HG02623 (cell line): Measurements from ENCODE around the gene CTU2.

Experiments
- ATAC-seq: cut with Tn5 transposase; IDR thresholded peaks from one replicate; pipeline ENCODE4 v1.9.1; 2021; ENCODE audit warnings: moderate library complexity; ENCODE audit not compliant: unreplicated experiment

The CTU2 gene

DNA sequence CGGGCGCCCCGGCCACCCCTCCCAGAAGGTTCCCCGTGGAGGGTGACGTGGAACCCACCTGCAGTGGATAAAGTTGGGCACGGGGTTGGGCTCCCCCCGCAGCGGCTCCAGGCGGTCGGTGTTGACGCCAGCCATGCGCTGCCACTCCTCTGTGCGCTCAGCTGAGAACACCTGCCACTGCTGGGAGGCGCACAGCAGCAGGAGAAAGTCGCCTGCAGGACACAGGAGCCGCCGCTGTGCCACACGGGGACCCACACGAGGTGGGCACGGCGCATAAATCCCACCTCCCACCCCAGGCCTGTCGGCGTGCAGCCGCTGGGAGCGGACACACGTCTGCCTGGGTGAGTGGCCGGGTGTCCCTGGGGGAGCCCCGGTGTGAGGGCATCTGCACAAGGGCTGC lies 20.7 kb downstream of the CTU2 start:
- no peak for ATAC-seq

DNA sequence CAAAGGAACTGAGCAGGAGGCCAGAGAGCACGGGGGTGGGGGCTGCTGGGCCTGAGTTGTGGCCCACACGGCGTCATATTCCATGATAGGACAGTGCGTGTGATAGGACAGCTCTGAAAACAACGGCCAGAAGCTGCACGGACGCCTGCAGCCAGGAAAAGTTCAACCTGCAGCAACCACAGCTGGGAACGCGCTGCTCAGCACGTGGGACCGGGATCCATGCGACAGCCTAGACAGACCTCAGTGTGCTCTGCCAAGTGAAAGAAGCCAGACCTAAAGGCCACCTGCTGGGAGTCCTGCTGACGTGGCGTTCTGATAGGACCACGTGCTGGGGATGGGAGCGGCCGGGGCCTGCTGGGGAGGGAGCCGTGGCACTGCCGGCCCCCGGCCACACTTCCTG lies 21.6 kb downstream of the CTU2 start:
- ATAC-seq: no peak

DNA sequence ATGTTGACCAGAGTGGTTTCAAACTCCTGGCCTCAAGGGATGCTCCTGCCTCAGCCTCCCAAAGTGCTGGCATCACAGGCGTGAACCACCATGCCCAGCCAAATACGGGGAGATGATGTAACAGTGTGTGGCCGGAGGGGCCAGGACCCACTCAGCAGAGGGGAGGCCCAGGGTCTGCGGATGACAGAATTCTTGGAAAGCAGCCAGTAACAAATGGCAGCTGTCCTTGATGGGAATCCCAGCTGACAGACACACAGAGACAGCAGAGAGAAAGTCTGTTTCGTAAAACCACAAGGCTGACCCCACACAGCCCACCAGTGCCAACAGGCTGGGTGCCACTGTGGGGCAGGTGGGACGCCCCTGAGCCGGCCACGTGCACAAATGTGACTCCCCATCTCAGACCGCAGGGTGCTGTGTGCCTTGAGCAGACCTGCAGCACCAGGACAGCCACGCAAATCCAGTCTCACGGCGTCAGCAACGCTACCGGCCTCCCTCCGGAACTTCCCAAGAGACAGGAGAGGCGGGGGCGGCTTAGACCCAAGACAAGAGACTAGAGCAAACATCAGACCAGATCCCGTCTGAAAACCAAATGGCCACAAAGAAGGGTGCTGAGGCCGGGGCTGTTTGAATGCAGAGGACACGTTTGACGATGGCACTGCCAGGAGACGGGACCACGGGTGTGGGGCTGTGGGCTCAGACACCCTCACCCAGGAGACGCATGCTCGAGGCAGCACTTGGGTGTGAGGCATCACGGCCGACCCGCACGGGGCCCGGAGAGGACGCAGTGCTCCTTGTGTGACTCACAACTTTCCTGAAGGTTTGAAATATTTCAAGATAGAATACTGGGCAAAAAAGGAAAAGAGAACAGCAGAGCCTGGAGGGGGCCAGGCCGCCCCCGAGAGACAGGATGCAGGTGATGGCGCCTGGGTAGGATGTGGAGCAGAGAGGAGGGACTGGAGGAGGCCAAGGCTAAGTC lies 24.6 kb downstream of the CTU2 start:
- no peak for ATAC-seq

DNA sequence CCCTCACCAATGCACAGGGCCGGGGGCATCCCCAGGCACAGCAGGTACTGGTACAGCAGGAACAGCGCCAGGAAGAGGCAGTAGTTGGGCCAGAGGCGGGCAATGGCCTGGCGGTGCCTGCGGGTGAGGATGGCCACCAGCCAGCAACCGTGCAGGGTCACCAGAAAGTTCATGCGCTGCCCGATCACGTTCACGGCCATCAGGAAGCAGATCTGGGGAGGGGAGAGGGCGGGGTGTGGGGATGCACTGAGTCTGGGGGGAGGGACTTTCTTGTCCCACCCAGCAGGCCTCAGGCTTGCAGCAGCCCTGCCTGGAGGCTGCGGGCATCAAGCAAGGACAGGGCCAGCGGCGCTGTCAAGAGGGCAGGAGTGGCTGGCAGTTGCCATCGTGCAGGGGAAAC lies 25.4 kb downstream of the CTU2 start:
- ATAC-seq: no peak

DNA sequence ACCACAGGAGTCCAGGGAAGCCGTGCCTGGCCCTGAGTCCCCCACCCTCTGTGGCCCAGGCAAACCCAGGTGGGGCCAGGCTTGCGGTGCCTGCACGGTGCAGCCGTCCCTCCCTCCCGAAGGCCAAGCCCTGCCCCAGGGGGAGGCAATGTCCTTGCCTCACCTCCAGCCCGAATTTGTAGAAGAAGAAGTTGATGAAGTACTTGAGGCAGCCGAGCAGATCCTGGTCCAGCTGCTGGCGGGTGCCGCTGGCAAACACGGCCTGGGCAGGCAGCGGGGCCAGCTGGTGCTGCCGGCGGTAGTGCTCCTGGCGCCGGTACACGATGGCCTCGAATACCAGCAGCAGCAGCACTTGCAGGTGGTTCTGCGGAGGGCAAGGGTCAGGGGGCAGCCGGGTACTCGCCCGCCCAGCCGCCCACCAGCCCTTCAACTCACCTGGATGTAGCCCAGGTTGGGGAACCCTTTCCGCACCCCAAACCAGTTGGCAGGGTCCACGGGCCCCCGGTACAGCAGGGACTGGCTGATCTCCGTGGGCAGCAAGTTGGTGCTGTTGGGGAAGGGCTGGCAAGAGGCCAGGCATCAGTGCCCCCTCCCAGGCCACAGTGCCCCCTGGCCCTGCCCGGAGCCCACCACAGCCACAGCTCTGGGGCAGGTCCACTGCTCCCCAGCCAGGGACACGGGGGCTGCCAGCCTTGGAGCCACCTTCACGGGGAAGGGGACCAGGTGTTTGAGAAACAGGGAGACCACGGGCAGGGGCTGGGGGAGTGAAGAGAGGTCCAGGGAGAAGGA lies 26.1 kb downstream of the CTU2 start:
- no peak for ATAC-seq

DNA sequence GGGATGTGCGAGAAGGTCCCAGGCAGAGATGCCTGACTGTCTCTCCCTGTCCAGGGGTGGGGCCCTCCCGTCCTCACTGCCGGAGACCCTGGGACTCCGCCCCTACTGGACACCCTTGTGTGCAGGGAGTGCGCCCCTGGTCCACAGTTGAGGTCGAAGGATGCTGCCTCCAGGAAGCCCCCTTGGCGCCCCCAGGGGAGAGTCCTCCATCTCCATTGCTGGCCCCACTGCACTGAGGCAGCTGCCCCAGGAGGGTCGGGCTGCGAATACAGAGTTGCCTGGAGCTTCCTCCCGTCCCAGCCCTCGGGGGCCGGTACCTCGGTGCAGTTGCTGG lies 26.6 kb downstream of the CTU2 start:
- no peak for ATAC-seq

DNA sequence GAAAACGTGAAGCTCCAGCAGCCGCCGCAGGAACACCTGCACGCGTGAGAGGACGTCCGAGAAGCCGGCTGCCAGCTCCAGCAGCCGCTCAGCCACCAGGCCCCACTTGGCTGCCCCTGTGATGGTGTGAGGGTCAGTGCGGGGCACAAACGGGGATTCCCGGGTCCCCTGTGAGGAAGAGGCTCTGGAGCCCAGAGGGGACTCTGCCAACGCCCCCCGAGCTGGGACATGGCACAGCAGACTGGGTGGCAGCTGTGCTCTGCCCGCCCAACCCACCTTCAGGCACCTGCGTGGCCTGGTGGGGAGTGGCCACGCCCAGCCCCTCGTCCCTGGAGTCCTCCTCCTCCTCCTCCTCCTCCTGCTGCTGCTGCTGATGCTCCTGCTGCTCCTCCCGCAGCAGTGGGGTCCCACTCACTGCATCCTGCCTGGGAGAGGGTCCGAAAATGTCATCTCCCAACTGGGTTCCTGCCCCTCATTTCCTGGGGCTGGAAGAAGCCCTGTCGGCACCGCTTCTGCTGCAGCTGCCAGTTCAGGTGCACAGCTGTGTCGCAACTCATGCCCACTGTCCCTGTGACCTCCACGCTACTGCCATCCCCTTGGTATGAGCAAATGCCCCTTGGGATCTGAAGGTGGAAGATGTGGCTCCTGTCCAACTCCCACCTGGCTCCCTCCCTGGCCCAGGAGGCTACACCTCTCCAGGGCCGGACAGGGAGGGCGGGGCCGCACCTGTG lies 27.5 kb downstream of the CTU2 start:
- no peak for ATAC-seq

DNA sequence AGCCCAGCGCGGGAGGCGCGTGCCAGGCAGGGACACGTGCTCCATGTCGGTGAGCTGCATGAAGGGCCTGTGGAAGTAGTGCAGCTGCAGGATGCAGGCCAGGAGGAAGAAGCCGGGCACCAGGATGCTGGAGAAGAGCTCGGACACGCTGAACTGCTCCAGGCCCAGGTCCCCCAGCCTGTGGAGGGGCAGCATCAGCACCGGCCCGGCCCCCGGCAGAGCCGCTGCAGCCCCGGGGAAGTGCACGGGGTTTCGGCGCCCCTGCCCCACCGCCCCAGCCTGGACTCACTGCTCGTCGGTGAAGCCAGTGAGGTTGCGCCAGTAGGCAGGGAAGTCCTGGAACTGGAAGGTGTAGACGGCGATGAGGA lies 28.0 kb downstream of the CTU2 start:
- ATAC-seq: no peak

DNA sequence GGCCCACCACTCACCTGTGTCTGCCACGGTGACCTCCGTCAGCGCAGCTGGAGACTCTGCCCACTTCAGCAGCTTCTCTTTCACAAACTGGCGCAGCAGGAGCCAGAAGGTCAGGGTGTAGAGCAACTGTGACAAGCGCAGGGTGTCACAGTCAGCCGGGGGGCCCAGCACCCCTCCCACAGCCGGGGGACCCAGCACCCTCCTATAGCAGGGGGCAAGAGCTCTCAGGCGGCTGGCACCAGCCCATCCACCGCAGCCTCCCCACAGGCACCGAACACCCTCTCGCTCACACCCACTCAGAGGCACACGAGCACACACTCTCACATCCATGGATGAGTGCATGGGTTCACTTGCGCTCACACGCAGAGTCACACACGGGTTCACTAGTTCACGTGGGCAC lies 28.8 kb downstream of the CTU2 start:
- ATAC-seq: no peak

DNA sequence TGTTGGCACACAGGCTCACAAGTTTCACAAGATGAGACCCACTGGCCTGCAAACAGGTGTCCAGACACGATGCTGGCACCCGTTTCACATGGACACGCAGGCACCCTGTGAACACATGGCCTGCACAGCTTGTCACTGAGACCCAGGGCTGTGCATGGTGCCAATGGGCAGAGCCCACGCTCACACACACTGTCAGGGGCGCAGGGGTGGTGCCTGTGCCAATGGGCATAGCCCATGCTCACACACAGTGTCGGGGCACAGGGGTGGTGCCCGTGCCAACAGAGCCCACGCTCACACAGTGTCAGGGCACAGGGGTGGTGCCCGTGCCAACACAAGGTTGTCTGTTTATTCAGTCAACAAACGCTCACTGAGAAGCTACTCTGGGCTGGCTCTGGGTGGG lies 29.3 kb downstream of the CTU2 start:
- no peak for ATAC-seq

DNA sequence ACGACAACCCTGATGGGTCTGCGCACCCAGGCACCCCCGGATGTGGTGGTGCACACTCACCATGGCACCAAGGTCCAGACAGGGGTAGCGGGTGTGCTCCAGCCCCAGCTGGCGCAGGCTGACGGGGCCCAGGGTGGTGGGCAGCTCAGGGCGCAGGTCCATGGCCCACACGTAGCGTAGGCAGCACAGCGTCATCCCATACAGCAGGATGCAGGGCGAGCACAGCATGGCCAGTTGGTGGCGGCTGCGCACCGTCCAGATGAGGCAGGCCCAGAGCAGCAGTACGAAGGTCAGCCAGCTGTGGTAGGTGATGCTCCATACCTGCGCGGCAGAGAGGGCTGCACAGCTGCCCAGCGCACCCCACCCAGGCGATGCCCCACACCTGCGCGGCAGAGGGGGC lies 29.8 kb downstream of the CTU2 start:
- ATAC-seq: no peak

DNA sequence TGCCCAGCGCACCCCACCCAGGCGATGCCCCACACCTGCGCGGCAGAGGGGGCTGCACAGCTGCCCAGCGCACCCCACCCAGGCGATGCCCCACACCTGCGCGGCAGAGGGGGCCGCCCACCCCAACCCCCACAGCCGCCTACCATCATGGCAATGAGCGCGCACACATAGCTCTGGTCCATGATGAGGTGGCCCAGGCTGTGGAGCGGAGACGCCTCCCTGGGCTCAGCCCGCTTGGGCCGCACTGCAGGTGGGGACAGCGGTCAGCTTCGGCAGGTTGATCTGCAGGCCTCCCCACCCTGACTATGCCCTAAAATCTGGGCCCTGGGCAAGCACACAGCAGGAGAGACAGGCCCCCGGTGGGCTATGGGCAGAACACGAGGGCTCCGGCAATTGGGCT lies 30.2 kb downstream of the CTU2 start:
- ATAC-seq: no peak

DNA sequence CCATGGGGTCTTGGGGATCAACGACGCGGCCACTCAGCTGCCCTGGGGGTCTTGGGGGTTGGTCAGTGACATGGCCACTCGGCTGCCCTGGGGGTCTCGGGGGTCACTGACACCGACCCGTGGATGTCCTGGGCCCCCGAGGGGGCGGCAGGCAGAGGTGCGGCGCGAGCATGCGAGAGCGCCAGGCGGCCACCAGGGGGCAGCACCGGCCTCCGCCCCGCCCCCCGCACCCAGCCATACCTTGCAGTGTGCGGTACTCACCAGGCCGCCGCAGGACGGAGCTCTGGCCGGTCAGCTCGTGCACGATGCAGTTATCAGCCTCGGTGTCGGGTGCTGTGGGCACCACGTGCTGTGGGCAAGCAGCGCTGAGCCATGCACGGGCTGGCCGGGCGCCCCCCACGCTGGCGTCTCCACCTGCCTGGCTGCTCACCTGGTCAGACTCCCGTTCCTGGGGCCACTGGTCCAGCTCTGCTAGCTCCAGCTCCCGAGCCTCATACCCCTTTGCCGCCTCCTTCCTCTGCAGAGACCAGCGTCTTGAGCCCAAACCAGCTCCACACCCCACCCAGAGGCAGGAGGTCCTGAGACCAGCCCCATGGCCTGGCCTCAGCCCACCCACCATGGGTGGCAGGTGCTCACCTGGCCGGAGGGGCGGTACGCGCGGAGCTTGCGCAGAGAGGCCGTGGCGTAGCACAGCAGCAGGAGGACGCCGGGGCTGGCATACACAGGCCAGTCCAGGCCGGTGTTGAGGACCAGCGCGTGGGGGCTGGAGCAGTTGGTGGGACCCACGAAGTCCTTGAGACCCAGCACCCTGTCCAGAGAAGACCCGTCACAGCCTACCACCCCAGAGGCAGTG lies 31.2 kb downstream of the CTU2 start:
- no peak for ATAC-seq

DNA sequence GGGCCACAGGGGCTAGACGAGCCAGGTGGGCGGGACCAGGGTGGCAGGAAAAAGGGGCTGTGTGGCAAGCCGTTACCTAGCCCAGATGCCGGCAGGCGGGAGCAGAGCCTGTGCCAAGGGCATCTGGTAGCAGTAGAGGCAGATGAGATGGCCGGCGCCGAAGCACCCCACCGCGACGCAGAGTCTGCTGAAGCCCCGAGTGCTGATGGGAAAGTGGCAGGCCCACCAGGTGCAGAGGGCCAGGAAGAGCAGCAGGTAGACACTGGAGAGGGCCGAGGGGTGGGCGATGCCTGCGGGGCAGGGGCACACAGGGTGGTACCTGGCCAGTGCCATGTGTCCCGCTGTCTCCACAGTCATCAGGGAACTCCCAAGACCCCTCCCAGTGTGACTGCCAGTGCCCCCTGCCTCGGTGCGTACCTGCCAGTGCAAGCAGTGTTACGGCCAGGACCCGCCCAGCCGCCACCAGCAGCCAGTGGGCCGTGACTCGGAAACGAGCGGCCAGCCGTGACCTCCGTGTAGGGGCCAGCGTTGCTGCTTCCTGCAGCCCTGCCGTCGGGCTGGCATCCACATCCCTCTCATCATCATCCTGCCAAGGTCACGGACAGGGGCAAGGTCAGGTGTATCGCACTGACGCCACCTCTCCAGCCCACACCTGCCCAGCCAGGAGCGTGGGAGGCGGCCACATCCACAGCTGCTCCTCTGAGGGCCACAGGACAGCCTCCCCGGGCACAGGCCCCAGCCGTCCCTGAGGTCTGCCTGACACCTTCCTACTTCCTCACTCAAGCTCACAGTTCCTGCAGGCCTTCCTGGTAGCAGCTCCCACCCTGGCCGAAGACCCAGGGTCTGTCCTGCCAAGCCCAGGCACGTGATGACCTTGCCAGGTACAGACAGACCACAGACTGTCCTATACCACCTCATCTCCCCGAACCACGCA lies 32.1 kb downstream of the CTU2 start:
- ATAC-seq: no peak

DNA sequence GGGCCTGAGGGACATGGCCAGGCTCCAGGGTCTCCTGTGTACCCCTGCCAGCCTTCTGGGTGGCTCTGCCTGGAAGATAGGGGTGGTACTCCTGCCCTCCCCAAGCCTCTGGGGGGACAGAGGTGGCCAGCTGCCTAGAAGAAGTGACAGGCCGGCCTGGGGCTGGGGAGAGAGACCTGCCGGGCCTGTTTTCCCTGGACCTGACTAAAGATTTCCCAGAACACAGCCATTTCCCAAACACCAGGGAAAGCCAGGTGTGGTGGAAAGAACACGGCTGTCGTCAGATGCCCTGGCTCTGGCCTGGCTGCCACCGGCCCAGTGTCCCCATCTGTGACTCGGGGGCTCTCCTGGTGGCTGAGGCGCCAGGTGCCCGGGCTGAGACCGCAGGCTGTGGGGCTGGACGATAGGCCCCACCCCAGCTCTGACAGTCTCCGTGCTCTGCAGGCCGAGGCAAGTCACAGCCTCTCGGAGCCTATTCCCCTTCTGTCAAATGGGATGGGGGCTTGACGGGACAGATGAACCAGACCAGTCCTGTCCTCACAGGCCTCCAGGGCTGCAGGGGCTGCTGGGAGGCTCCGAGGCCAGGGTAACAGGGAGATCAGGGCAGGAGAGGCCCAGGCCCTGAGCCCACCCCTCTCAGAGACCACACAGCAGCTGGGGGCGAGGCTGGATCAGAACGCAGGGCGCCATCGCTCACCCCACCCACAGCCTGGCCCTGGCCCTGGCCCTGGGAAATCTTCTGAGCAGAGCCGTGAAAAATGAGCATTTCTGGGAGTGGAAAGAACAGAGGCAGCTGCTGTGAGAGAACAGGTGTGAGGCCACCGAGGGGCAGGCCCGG lies 33.1 kb downstream of the CTU2 start:
- no peak for ATAC-seq

DNA sequence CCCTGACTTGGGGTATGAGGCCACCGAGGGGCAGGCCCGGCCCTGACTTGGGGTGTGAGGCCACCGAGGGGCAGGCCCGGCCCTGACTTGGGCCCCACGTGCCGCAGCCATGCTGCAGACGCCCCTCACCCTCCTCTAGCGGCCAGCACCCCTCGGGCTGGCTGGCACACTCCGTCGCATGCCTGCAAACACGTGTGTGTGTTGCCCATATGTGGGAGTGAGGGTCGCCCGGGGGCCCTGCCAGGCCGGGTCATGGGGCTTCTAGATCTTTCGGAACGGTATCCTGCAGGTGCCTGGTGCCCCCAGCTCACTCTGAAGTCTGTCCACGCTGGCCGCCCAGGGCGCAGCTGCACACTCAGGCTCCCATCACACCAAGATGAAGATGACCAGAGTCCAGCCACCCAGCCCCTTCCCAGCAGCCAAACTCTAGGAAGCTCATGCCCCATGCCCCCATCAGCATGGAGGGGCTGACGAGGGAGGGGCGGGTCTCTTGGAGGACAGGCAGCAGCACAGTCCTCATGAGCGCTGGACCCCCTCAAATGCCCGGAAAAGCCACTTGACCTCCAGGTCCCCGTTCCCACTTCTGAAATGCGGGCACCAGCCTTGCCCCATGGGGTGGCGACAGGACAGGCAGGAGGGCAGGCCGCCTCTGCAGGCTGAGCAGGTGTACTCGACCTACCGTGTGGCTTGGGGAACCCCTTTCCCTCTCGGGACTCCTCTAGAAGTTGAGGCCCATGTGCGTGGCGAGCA lies 33.8 kb downstream of the CTU2 start:
- ATAC-seq: no peak

DNA sequence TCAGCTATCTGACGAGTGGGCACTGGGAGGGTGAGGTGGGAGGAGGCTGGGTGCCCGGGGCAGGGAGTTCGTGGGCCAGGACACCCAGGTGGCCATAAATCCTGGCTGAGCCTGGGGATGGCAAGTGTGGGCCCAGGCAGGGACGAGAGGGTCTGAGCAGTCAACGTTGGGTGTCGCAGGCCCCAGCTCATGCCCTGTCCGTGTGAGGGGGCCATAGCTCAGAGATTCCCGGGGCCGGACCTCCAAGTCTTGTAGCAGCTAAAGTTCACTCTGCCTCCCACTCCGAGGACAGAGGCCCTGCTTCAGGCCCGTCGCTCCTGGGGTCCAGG lies 34.4 kb downstream of the CTU2 start:
- ATAC-seq: no peak

DNA sequence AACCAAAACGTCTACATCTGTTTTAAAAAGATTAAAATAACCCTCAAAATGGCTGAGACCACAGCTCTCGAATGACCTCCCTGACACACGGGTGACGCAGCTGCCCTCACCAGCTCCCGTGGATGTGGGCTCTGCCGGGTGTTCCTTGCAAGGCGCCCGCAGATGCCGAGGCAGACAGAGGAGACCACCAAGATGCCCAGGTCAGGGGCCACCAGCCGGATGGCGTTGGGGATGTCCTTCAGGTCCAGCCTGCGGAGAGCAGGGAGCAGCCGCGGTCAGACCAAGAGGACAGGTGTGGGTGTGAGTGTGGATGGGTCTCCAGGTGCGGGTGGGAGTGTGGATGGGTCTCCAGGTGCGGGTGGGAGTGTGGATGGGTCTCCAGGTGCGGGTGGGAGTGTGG lies 35.1 kb downstream of the CTU2 start:
- ATAC-seq: no peak
